ENCODE results near the gene CNPY4. TPM values are rescaled to one million over a fixed set of nuclear protein-coding genes. Genes with fewer than 3 reads are reported as not detected.
"Not testable (repeated sequence)": the region's sequence is repeated elsewhere in the genome, so short reads cannot be mapped to it uniquely, and the experiment has no call there.

The CNPY4 gene
- total RNA-seq, 2 donors from 2014 or later: 15.0 to 21.6 TPM

GRCh38 chr7:100132697-100133151 is 13.3 kb downstream of the CNPY4 start:
- no peaks in the 10 kb centered on the region for H3K4me1 Mint-ChIP-seq
- H3K27me3 Mint-ChIP-seq: no peaks in the 10 kb centered on the region
- no peaks in the 10 kb centered on the region for H3K9me3 Mint-ChIP-seq
- H3K27ac Mint-ChIP-seq: peak overlapping the region; percentile 45
- peak overlapping the region; percentile 5 for H3K4me3 Mint-ChIP-seq
- H3K36me3 Mint-ChIP-seq (ENCODE audit: low read depth): no peaks in the 10 kb centered on the region
- peak; percentile 85 for ATAC-seq (replicated peaks)

GRCh38 chr7:100137851-100138760 is 18.7 kb downstream of the CNPY4 start:
- Mint-ChIP-seq H3K9me3 (no peaks in the 10 kb centered on the region), H3K4me1 (no peaks in the 10 kb centered on the region), H3K4me3 (no peak overlapping the region), H3K36me3 (ENCODE audit: low read depth) (no peaks in the 10 kb centered on the region), H3K27ac (peak overlapping the region; percentile 8), H3K27me3 (no peaks in the 10 kb centered on the region)
- ATAC-seq (replicated peaks): no peak

- no peaks in the 10 kb centered on the region for H3K27me3 Mint-ChIP-seq
- ATAC-seq (replicated peaks): no peak
- H3K4me1 Mint-ChIP-seq: no peaks in the 10 kb centered on the region
- H3K36me3 Mint-ChIP-seq (ENCODE audit: low read depth): no peaks in the 10 kb centered on the region
- H3K4me3 Mint-ChIP-seq: no peak overlapping the region
- no peaks in the 10 kb centered on the region for H3K9me3 Mint-ChIP-seq
- no peak overlapping the region for H3K27ac Mint-ChIP-seq
Measured at GRCh38 chr7:100141555-100141949, 22.1 kb downstream of the CNPY4 start.

GRCh38 chr7:100142461-100142860 is 23.0 kb downstream of the CNPY4 start:
- no peaks in the 10 kb centered on the region for H3K9me3 Mint-ChIP-seq
- no peak for ATAC-seq (replicated peaks)
- H3K27ac Mint-ChIP-seq: no peak overlapping the region
- no peak overlapping the region for H3K4me3 Mint-ChIP-seq
- H3K4me1 Mint-ChIP-seq: no peaks in the 10 kb centered on the region
- H3K27me3 Mint-ChIP-seq: no peaks in the 10 kb centered on the region
- no peaks in the 10 kb centered on the region for H3K36me3 Mint-ChIP-seq (ENCODE audit: low read depth)

- not testable (repeated sequence) for H3K27me3 Mint-ChIP-seq; H3K9me3 Mint-ChIP-seq; ATAC-seq (replicated peaks); H3K27ac Mint-ChIP-seq; H3K4me1 Mint-ChIP-seq; H3K4me3 Mint-ChIP-seq
- peaks cover 13% of the 10 kb centered on the region for H3K36me3 Mint-ChIP-seq (ENCODE audit: low read depth)
Measured at GRCh38 chr7:100146350-100146749, 26.9 kb downstream of the CNPY4 start.

- Mint-ChIP-seq H3K36me3 (ENCODE audit: low read depth) (peaks cover 22% of the 10 kb centered on the region), H3K27ac (no peak overlapping the region), H3K9me3 (no peaks in the 10 kb centered on the region), H3K4me1 (peaks cover 9% of the 10 kb centered on the region), H3K27me3 (no peaks in the 10 kb centered on the region), H3K4me3 (no peak overlapping the region)
- no peak for ATAC-seq (replicated peaks)
Measured at GRCh38 chr7:100147278-100147677, 27.8 kb downstream of the CNPY4 start.

- H3K27me3 Mint-ChIP-seq: no peaks in the 10 kb centered on the region
- H3K4me1 Mint-ChIP-seq: peaks cover 14% of the 10 kb centered on the region
- H3K9me3 Mint-ChIP-seq: no peaks in the 10 kb centered on the region
- H3K27ac Mint-ChIP-seq: peak overlapping the region; percentile 90
- peak overlapping the region; percentile 88 for H3K4me3 Mint-ChIP-seq
- no peak for ATAC-seq (replicated peaks)
- peaks cover 31% of the 10 kb centered on the region for H3K36me3 Mint-ChIP-seq (ENCODE audit: low read depth)
Measured at GRCh38 chr7:100148225-100148558, 28.8 kb downstream of the CNPY4 start.

- peak within 1 kb of the TSS; percentile 90 for H3K27ac Mint-ChIP-seq
- ATAC-seq (replicated peaks): peak; percentile 99
- H3K4me3 Mint-ChIP-seq: peak within 1 kb of the TSS; percentile 88
- no peaks in the 10 kb centered on the region for H3K27me3 Mint-ChIP-seq
- H3K9me3 Mint-ChIP-seq: no peaks in the 10 kb centered on the region
- H3K4me1 Mint-ChIP-seq: peaks cover 14% of the 10 kb centered on the region
- H3K36me3 Mint-ChIP-seq (ENCODE audit: low read depth): peaks cover 37% of the 10 kb centered on the region
Measured at GRCh38 chr7:100148559-100149328, 29.3 kb downstream of the CNPY4 start, which contains the start of gene LAMTOR4. TSS of gene LAMTOR4 (plus strand) at chr7:100148918. CDS start at chr7:100148973, 55 bp downstream.

- Mint-ChIP-seq H3K4me1 (peaks cover 19% of the 10 kb centered on the region), H3K9me3 (no peaks in the 10 kb centered on the region), H3K36me3 (ENCODE audit: low read depth) (peaks cover 70% of the 10 kb centered on the region), H3K4me3 (no peak overlapping the region), H3K27ac (peak overlapping the region; percentile 8), H3K27me3 (no peaks in the 10 kb centered on the region)
- no peak for ATAC-seq (replicated peaks)
Measured at GRCh38 chr7:100152404-100152803, 33.0 kb downstream of the CNPY4 start.

GRCh38 chr7:100152937-100153666 is 33.7 kb downstream of the CNPY4 start:
- no peak for ATAC-seq (replicated peaks)
- Mint-ChIP-seq H3K9me3 (no peaks in the 10 kb centered on the region), H3K27me3 (no peaks in the 10 kb centered on the region)

GRCh38 chr7:100153708-100154535 is 34.5 kb downstream of the CNPY4 start:
- H3K36me3 Mint-ChIP-seq (ENCODE audit: low read depth): peaks cover 74% of the 10 kb centered on the region
- H3K4me1 Mint-ChIP-seq: peaks cover 22% of the 10 kb centered on the region
- ATAC-seq (replicated peaks): no peak

More at GRCh38 chr7:100152937-100153666, 33.7 kb downstream of the CNPY4 start:
- Mint-ChIP-seq H3K4me3 (no peak overlapping the region), H3K4me1 (peaks cover 22% of the 10 kb centered on the region), H3K27ac (peak overlapping the region; percentile 41), H3K36me3 (ENCODE audit: low read depth) (peaks cover 74% of the 10 kb centered on the region)

GRCh38 chr7:100154651-100155491 is 35.4 kb downstream of the CNPY4 start:
- Mint-ChIP-seq H3K4me3 (no peak overlapping the region), H3K9me3 (no peaks in the 10 kb centered on the region), H3K27me3 (no peaks in the 10 kb centered on the region), H3K27ac (no peak overlapping the region), H3K4me1 (peaks cover 22% of the 10 kb centered on the region), H3K36me3 (ENCODE audit: low read depth) (peaks cover 74% of the 10 kb centered on the region)
- ATAC-seq (replicated peaks): no peak

More at GRCh38 chr7:100153708-100154535, 34.5 kb downstream of the CNPY4 start:
- Mint-ChIP-seq H3K4me3 (no peak overlapping the region), H3K27me3 (no peaks in the 10 kb centered on the region), H3K27ac (peak overlapping the region; percentile 41), H3K9me3 (no peaks in the 10 kb centered on the region)

Measured in activated T-helper 17 cell treated with anti-CD3 and anti-CD28 coated beads, Interleukin-2, amount 50 U/mL, for 72 hours (primary cell).